ENCODE data around the gene TARS1. TPM values are rescaled to one million over a fixed set of nuclear protein-coding genes. Genes with fewer than 3 reads are reported as not detected.

The TARS1 gene
- 10 to 100 TPM; 41.2 to 74.1 TPM for total RNA-seq

- H3K4me1 ChIP-seq (ENCODE audit: control insufficient read depth in 1 of 2, low read depth in 2 of 2), result peaks cover 8 to 33% of the 10 kb centered on the region in 2 donors
- peak within 1 kb of the TSS; percentile 96 for H3K4me3 ChIP-seq
- ATAC-seq (ENCODE audit: insufficient number of reproducible peaks, low FRiP score, low read depth), result peak; percentile 98
Observed at GRCh38 chr5:33440482-33441240, at the start of gene TARS1. TARS1 (plus strand) TSS chr5:33440965; CDS start chr5:33441087, 122 bp downstream.

GRCh38 chr5:33398501-33398900 is 42.3 kb upstream of the TARS1 start:
- Histone ChIP-seq H3K4me1 (ENCODE audit: control insufficient read depth in 1 of 2, low read depth in 2 of 2) (peaks cover 0 to 4% of the 10 kb centered on the region in 2 donors), H3K9me3 (no peaks in the 10 kb centered on the region), H3K27me3 (replicated peaks; ENCODE audit: insufficient read depth) (no peaks in the 10 kb centered on the region), H3K36me3 (no peaks in the 10 kb centered on the region), H3K4me3 (no peak overlapping the region), H3K27ac (no peak overlapping the region)
- no peak for TF ChIP-seq CTCF (IDR thresholded peaks at IDR 0.05)
- DNase-seq (ENCODE audit: low spot score), result no peak
- no peak for ATAC-seq (ENCODE audit: insufficient number of reproducible peaks, low FRiP score, low read depth)

More at GRCh38 chr5:33440482-33441240, at the start of gene TARS1:
- no peaks in the 10 kb centered on the region for H3K36me3 ChIP-seq
- no peaks in the 10 kb centered on the region for H3K9me3 ChIP-seq
- no peaks in the 10 kb centered on the region for H3K27me3 ChIP-seq (replicated peaks; ENCODE audit: insufficient read depth)
- DNase-seq (ENCODE audit: low spot score), result peak; percentile 97
- no peak for TF ChIP-seq CTCF (IDR thresholded peaks at IDR 0.05)
- H3K27ac ChIP-seq, result peak within 1 kb of the TSS; percentile 95 to 97

- Histone ChIP-seq H3K9me3 (no peaks in the 10 kb centered on the region), H3K27me3 (replicated peaks; ENCODE audit: insufficient read depth) (no peaks in the 10 kb centered on the region), H3K36me3 (no peaks in the 10 kb centered on the region), H3K4me1 (ENCODE audit: control insufficient read depth in 1 of 2, low read depth in 2 of 2) (peaks cover 0 to 4% of the 10 kb centered on the region in 2 donors), H3K27ac (no peak overlapping the region), H3K4me3 (no peak overlapping the region)
- no peak for TF ChIP-seq CTCF (IDR thresholded peaks at IDR 0.05)
- DNase-seq (ENCODE audit: low spot score), result no peak
- no peak for ATAC-seq (ENCODE audit: insufficient number of reproducible peaks, low FRiP score, low read depth)
Observed at GRCh38 chr5:33400675-33401074, 40.1 kb upstream of the TARS1 start.

- Histone ChIP-seq H3K27ac (no peak overlapping the region), H3K27me3 (replicated peaks; ENCODE audit: insufficient read depth) (no peaks in the 10 kb centered on the region), H3K9me3 (no peaks in the 10 kb centered on the region), H3K4me1 (ENCODE audit: control insufficient read depth in 1 of 2, low read depth in 2 of 2) (peaks cover 0 to 4% of the 10 kb centered on the region in 2 donors), H3K4me3 (no peak overlapping the region), H3K36me3 (no peaks in the 10 kb centered on the region)
- DNase-seq (ENCODE audit: low spot score) (no peak), ATAC-seq (ENCODE audit: insufficient number of reproducible peaks, low FRiP score, low read depth) (peak; percentile 50)
- no peak for TF ChIP-seq CTCF (IDR thresholded peaks at IDR 0.05)
Observed at GRCh38 chr5:33401482-33402390, 39.0 kb upstream of the TARS1 start.

- Histone ChIP-seq H3K27me3 (replicated peaks; ENCODE audit: insufficient read depth) (no peaks in the 10 kb centered on the region), H3K36me3 (no peaks in the 10 kb centered on the region), H3K9me3 (no peaks in the 10 kb centered on the region), H3K27ac (no peak overlapping the region), H3K4me3 (no peak overlapping the region), H3K4me1 (ENCODE audit: control insufficient read depth in 1 of 2, low read depth in 2 of 2) (peaks cover 0 to 4% of the 10 kb centered on the region in 2 donors)
- TF ChIP-seq CTCF (IDR thresholded peaks at IDR 0.05), result no peak
- ATAC-seq (ENCODE audit: insufficient number of reproducible peaks, low FRiP score, low read depth) (no peak), DNase-seq (ENCODE audit: low spot score) (no peak)
Observed at GRCh38 chr5:33403187-33403586, 37.6 kb upstream of the TARS1 start.
